NCI-H524 treated with DMSO at 0.1 percent for 48 hours (cell line): ENCODE data around the gene SCFD2.
A peak's percentile ranks its signal among the peaks of the same experiment; 100 is the strongest.
"Not testable (repeated sequence)": the region's sequence is repeated elsewhere in the genome, so short reads cannot be mapped to it uniquely, and the experiment has no call there.

Experiments used
- DNase-seq: peaks from one replicate; lab custom pipeline; 2025; lab: John Stamatoyannopoulos, UW

Gene SCFD2

DNA sequence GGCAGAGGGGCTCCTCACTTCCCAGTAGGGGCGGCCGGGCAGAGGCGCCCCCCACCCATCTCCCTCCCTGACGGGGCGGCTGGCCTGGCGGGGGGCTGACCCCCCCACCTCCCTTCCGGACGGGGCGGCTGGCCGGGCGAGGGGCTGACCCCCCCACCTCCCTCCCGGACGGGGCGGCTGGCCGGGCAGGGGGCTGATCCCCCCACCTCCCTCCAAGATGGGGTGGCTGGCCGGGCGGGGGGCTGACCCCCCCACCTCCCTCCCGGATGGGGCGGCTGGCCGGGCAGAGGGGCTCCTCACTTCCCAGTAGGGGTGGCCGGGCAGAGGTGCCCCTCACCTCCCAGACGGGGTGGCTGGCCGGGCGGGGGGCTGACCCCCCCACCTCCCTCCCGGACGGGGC, 128.1 kb downstream of the SCFD2 start:
- not testable (repeated sequence) for DNase-seq

DNA sequence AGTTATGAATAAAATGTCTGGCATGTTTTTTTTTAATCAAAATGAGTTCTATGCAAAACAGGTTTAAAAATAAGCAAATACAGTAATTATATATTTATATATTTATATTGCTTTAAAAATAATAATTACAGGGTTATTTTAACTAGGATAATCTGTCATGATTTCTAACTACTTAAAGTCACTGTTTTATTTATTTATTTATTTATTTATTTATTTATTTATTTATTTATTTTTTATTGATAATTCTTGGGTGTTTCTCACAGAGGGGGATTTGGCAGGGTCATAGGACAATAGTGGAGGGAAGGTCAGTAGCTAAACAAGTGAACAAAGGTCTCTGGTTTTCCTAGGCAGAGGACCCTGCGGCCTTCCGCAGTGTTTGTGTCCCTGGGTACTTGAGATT, 129.2 kb downstream of the SCFD2 start:
- DNase-seq = not testable (repeated sequence)

DNA sequence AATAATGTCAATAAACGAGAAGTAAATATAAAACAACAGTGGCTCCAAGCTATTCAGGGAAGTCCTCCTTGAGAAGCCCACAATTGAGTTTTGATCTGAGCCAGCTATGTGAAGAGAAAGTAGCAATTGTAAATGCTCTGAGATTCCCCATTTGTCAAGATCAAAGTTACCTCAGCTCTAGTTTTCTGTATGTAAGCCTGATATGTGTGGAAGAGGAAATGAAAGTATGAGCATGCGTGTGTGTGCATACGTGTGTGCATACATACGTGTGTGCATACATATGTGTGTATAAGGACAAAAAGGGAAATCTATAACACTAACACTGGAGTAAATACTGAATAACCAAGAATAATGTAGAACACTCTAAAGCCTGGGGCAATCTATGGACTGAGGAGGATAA, 130.3 kb downstream of the SCFD2 start:
- no peak for DNase-seq

DNA sequence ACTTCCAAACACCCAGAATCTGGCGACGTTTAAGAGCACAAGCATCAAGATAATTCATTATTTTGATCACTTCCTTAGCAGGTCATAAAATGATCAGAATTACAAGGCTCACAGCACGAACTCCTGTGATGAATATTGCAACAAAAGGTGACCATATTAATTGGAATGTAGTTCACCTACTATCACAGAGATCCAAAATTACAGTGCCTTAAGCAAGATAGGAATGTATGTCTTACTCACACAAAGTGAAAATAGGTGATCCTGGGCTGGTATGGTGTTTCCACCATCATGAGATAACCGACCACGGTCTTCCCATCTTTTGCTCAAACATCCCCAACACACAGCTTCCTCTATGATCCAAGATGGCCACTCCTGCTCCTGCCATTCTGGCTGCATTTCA, 131.2 kb downstream of the SCFD2 start:
- DNase-seq = no peak

DNA sequence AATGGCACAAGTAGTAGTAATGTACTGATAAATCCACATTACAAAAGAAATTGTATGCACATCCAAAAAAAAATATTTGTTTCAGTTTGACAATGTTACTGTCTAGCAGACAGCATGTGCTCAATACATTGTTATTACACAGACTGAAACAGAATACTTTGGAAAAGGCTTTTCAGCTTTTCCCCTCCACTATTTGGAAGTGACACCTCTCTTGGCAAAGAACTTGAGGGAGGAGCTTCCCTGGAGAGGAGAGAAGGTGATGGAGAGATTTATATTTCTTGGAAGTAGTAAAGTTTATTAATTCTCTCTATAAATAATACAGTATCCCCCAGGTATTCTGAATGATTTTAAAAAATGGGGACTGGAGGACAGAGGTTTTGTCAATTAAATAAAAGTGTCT, 131.8 kb downstream of the SCFD2 start:
- no peak for DNase-seq

DNA sequence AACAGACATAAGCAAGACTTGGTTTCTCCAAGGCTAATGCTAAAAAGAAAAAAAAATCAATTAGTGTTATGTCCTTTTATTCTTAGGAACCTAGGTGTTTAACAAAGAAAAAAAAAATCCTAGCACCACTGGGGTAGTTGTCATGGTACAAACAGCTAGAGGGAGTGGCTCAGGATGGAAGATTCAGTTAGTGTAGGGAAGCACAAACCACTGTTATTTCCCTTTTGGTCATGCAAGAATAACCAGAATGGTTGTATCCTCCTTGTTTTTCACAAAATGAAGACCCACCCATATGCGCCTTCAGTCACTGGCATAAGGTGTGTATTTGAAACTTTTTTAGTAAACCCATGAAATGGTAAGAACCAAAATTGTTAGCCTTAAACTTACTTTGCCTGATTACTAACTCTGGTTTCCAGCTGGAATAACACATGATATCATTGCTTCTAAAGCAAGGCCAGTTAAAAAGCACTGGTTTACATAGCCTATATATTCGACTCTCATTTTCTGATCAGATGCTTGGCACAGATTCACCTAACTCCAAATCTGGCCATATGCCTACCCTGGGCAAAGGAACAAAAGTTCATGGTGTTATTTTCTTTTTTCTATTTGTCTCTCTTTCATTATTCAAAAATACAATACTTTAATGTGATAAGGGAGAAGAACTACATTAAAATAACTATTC, 132.6 kb downstream of the SCFD2 start:
- no peak for DNase-seq

DNA sequence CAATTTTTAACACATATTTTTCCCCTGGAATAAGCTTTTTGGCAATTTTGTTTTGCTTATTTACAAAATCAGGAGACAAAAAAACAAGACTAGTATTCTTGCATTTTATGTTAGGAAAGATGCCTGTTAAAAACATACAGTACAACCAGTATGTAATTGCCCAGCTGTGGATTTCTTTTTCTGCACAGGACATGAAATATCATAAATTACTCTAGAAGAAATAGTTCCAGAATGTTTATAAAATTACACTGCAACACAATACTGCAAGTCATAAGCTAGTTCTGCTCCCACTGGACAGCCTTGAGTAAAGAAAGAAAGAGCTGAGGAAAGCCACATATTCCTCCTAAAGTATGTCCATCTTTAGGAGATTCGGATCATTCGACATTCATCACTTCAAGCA, 133.5 kb downstream of the SCFD2 start:
- DNase-seq = no peak

DNA sequence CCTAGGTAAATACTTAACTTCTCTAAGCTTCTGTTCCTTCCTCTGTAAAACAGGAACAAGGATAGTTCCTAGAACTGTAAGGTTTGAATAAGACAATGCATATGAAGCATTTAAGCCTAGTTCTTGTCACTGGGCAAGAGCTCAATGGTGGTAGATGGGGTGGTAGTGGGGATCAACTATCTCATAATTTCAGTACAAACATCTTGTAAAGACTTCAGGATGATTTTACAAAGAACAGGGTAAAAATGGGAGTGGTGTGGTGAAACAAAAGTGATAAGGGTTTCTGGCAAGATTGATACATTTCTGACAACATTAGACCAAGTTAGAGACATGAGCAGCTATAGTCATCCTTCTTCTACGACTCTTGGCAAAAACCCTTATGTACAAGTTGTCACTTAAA, 137.8 kb downstream of the SCFD2 start:
- DNase-seq = no peak

DNA sequence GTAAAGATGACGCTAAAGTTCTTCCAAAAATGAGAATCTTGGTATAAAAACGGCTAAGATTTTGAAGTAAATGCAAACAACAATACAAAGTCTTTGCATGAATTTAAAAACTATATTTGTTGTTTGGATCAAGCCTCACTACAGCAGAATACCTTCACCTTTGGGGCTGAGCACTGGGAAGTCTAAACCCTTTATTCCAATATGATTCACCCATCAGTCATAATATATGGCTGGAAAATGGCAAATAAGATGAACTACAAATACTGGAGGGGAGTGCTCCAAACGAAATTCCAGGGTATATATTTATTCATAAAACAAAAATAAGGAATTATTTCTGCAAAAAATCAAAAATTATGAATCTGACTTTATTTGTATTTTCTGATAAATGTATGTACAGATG, 138.4 kb downstream of the SCFD2 start:
- DNase-seq = no peak

DNA sequence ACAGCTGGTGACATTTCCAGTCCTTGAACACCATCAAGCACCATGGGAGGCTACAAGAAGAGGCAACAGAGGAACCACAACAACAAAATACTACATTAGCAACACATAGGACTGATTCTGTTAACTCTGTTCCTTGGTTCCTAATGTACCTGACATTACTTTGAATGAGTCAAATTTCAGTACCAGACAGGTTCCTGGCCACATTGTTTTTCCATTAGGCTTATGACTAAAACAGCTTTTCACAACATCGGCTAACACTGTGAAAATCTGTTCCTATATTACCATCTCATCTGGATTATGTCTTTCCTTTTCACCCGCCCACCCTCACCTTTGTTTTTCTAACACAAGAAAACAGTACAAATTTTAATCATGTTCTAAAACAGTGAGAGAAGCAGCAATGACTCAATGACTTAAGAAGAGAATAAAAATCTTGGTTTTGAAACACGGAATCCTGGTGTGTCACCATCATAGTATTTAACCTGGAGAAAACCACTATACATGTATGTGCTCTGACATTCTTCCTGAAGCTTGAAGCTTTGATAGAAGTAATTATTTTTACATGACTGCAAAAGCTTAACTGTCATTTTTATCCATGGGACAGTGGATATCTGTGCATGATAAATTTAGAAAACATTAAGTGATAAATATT, 143.9 kb downstream of the SCFD2 start:
- no peak for DNase-seq

DNA sequence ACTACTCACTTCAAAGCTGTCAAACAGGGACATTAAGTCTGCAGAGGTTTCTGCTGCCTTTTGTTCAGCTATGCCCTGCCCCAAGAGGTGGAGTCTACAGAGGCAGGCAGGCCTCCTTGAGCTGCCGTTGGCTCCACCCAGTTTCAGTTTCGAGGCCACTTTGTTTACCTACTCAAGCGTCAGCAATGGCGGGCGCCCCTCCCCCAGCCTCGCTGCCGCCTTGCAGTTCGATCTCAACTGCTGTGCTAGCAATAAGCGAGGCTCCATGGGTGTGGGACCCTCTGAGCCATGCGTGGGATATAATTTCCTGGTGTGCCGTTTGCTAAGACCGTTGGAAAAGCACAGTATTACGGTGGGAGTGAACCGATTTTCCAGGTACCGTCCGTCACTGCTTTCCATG, 146.7 kb downstream of the SCFD2 start:
- DNase-seq = not testable (repeated sequence)

DNA sequence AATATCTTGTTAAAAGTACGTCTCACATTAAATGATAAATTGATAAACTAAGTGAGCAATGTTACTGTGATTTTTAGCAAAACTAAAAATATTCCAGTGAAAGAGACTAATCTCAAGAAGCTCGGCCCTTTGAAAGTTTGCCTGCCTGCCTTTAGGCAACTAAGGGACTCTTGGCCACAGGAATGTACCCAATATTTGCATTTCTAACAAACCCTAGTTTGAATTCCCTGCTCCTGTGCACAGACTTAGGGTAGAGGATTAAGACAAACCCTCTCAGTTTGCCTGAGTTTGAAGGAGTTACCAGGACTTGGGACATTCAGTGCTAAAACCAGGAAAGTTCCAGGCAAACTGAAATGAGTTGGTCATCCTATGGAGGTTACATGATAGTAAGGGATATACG, 157.1 kb downstream of the SCFD2 start:
- no peak for DNase-seq

DNA sequence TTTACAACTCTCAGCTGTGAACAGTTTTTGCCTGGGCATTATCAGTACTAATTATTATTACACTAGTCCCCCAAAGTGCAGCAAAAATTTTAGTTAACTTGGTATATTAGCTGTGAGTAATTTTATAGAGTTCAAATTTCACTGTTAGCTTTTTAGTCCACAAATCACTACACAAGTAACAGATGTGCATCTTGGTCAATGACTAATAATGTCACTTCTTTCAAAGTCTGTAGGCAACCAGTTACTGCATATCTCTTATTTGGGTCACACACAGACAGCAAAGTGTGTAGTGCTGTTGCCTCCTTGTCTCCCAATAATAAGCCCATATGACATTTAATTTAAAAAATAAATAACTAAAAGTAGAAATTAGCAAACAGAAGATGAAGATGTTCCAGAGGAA, 159.9 kb downstream of the SCFD2 start:
- no peak for DNase-seq

DNA sequence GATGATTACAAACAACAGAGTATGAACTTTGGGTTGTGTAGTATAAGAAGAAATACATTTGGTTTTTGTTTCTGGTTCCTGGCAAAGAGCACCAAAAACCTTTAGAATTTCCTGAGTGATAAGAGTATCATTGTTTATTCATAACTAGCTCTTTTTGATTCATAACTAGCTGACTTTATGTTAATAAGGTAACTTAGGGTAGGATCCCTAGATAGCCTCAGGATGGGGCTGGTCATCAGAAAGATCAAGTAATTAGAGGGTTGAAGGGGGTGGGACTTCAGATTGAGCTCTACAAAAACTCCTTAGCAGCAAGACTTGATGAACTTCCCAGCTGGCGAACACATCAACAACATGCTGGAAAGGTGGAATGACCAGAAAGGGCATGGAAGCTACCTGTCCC, 166.5 kb downstream of the SCFD2 start:
- no peak for DNase-seq

DNA sequence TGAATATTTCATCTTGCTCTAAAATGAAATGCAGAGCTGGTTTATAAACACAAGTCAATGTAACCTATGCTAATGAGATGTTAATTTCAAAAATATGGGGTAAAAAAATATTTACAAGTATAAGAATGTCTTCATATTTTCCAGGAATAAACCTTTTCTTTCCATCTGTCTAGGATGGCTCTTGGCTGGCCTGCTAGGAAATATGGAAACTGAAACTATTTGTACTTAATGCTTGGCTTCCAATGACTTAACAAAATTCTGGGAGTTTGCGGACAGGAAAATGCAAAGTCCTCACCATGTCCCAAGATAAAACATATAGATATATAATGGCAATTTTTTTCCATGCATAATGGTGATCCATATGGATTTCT, 168.1 kb downstream of the SCFD2 start:
- no peak for DNase-seq

DNA sequence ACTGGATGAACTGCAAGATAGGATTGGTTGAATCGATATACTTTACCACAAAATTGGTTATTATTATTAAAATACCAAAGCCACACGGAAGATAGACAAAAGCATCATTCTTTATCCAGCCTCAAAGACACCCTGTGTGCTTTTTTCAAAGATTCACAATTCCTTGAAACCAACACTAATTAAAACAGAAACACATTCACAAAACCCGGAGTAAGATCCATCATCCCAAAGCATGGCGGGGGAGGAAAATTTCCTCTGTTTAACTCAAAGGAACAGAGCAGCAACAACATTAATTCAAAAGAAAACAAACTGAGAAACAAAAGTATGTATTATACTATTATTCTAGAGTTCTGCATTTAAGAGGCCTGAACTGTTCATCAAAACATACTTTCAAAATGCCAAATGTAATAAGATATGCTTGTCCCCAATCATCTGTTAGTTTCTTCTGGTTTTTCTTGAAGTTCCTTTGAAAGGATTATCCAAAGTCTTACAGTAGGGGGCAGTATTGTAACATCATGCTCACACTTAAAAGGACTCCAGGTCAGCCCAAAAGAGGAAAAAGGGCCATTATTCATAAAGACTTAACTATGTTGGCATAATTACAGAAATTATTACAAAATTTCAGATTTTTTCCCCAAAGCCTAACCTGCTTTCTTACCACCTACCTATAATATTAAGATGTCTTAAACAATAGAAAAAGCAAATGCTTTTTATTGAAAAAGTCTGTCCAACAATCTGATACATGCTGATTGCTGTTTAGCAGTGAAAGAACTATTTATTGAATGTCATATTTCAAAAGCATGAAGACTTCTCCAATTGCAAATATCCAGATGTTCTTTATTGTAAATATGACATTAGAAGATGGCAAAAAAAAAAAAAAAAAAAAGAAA, 168.7 kb downstream of the SCFD2 start:
- DNase-seq = peak; percentile 13

DNA sequence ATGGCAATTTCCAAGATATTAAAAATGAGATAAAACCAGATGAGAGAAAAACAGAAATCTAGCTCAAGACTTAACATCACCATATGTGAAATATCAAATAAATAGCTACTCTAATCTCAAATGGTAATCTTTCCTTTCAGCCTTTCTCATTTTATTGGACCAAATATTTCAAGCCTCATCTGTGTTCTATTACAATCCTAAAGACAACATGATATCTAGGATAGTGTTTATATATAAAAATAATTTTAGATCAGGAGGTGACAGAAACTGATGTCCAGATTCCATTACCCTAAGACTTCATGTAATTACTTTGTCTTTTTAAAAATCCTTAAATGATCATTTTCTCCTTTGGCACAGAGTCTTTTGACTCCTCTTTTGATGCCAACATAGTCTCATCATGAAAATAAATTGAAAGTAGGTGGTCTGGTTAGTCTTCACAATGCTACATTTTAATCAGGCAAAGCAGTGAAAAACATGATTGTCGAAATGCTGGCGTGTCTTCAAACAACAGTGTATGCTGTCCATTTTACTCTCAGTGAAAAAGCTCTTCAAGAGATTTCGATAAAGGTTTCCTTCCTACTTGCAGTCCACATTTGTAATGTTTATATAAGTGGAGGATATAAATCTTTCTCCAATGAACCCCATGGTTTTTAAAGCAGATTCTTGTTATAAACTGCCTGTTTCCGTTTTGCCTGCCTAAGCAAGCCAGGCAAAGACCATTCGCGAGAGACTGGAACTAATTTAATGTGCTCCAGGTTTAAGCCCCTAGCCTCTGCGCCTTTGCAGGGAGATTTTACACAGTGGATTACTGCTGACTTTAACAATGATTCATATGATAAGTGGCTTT, 169.8 kb downstream of the SCFD2 start:
- no peak for DNase-seq

DNA sequence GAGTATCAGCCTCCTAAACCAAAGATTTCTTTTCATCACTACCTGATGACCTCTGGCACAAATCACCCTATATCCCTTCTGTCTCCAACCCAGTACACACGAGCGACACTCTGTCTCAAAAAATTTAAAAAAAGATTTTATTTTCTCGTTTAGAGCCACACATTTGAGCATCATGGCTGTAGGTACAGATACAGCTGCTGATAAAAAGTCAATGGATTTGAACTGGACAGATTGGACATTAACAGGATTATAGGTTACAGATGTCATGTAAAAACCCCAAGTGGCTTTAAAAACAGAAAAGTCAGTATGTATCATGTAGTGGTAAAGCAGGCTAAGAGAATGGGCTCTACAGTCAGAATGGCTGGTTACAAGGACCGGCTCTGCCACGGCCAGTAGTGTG, 171.1 kb downstream of the SCFD2 start:
- DNase-seq = peak; percentile 54

DNA sequence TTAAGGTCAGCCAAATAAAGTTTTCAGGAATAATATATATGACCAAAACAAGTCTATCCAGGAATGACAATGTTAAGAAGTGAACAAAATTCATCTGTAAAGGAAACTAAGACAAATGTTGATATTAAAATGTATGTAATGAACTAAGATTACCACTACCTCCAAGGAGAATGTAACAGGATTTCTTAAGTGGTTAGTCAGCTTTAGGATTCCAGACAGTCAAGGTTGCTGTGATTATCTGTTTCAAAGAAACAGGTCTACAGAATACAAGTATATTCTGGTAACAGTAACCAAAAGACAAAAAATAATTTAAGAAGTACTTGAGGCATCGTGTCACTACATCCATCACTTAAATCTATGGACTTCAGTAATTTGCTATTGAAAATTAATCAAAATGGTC, 172.8 kb downstream of the SCFD2 start:
- DNase-seq = no peak

DNA sequence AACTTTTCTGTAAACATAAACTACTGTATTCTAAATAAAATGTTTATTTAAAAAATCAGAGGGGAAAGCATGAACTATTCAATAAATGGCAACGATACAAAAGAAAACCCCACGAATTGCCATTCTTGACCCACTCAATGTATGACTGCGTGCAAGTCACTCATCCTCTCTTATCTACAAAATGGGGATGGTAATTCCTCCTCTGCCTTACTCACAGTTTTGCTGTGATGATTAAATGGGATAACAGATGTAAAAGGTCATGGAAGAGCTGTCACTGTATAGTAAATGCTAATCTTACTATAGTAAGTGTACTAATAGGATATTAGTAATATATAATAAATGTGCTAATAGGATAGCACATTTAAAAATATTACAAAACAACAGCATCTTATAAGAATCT, 173.4 kb downstream of the SCFD2 start:
- no peak for DNase-seq

DNA sequence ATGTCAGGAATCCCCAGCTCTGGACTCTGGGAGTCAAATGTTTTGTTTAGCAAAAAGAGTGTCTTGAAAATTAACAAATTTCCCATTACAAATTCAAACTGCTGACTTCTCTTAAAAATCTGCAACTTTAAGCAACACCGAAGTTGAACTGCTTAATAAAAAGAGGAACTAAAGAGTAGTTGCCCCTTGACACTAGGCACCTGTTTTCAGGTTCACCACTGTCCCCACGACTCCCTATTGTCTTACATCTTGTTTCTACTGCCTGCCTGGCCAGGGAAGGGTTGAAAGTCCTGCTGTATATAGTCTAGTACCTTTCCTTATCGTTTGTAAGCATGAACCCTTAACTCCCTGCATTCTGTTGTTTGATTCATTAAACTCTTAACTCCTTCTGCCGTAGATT, 173.9 kb downstream of the SCFD2 start:
- no peak for DNase-seq

DNA sequence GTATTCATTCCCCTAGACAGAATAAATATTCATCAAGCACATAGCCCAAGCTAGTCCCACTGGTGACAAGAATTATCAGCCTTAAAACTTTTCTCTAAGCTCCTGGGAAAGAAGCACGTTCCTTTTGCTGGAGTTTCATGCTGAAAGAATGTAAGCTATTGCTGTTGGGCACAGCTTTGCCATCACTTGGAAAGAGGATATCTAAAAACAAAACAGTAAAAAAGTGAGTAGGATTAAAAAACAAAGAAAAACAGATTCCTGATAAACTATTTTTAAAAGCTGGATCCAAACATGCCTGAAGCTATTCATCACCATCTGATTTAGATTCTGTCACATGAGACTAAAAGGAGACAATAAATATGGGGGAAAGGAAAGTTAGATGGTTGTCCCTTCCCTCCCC, 176.8 kb downstream of the SCFD2 start:
- no peak for DNase-seq
